ENCODE data around the gene DAPL1. TPM values are rescaled to one million over a fixed set of nuclear protein-coding genes. Genes with fewer than 3 reads are reported as not detected.

Gene DAPL1
- 0.24 TPM in 1 of 2 replicates, not detected in the other for total RNA-seq

GRCh38 chr2:158795195-158795924 is at the start of gene DAPL1:
Gene DAPL1, plus strand, starts transcription at chr2:158795317. Its CDS starts 56 bp downstream, at chr2:158795373.

Other genes starting within 250 kb of the DAPL1 start
- gene TANC1, start 173.3 kb downstream of the DAPL1 start, total RNA-seq, result 17.1 and 22.6 TPM in 2 replicates